Fibroblast of upper back skin (primary cell): ENCODE measurements around the gene NAT8L.

ENCODE experiments used
- DNase-seq: peaks from one replicate; pipeline ENCODE4 v3.0.0-alpha.2; 2013

Gene NAT8L

DNA sequence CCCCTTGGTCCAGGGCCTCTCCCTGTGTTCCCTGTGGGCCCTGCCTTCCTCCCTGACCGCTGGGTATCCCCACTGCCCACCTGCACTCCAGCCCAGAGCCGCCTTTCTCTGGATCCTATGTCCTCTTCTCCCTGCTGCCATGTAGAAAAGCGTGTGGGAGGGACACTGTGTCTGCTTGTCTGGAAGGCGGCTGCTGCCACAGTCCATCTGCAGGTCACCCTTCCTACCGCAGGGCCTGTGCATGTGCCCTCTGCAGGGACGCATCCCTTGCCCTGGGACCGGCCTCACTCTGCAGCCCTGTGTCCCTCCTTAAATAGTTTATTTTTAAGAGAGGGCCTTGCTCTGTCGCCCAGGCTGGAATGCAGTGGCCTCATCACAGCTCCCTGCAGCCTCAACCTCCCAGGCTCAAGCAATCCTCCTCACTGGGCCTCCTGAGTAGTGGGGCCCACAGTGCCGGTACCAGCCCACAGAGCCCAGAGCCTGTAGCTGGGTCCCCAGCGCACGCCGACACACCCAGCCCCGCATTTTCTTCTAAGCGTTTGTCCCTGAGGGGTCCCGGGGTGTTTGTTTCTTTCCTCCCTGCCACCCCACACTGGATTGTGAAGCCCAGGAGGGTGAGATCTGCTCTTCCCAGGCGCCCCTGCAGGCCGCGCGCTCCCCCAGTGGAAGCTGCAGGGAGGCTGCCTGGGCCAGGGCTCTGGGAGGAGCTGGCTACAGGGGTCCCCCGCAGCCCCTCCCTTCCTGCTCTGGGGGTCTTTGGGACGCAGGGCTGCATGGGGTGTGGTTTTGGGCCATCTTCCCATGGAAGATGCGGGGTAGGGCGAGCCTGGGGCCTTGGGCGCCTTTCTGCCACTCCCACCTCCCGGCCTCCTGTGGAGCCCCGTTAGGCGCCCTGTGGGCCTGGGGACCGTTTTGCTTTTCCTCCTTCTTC is 12.8 kb upstream of the NAT8L start:
- no peak for DNase-seq

- DNase-seq, result no peak
These were observed 12.0 kb upstream of the NAT8L start for GRCh38 chr4:2047031-2047660.

DNA sequence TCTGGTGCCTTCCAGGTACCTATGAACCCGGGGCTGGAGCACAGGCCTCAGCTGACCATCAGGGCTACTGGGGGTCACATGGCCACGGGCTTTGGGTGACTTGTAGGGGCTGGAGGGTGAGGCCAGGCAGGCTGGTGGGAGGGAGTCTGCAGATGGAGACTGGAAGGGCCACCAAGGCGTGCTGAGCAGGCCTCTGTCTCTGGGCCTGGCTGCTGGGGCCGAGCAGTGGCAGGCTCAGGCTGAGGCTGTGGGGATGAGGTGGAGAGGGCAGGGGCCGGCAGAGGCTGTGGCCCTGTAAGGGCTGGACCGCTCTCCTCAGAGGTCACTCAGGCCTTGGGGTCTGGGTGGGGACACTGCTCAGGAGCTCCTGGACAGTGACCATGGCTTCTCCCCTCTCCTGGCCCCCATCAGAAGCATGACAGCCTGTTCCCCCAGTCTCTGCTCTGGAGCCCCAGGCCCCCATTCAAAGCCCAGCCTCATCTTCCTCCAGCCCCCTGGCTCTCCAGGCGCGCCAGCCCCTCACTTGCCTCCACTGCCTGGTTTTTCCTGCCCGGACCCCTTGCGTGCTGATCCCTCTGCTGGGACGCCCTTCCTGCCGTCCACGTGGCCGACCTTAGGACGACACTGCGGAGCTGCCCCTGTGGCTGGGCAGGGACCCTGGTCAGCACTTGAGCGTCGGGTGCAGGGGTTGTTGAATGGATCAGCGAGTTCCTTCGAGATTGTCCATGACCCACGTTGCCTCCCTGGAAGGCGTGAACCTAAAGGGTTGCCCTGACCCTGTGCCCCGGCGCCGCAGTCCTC is 11.1 kb upstream of the NAT8L start:
- no peak for DNase-seq

DNA sequence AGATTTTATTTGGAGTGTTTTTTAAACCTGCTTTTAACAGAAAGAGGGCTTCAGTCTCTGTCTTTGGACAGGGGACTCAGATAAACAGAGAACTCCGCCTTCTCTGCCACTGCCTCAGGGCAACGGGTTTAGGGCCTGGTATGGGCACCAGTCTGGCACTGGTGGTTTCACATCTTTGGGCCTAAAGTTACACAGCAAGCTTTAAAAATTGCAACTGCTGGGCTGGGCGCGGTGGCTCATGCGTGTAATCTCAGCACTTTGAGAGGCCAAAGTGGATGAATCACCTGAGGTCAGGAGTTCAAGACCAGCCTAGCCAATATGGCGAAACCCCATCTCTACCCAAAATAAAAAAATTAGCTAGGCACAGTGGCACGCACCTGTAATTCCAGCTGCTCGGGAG is 10.3 kb upstream of the NAT8L start:
- no peak for DNase-seq

DNA sequence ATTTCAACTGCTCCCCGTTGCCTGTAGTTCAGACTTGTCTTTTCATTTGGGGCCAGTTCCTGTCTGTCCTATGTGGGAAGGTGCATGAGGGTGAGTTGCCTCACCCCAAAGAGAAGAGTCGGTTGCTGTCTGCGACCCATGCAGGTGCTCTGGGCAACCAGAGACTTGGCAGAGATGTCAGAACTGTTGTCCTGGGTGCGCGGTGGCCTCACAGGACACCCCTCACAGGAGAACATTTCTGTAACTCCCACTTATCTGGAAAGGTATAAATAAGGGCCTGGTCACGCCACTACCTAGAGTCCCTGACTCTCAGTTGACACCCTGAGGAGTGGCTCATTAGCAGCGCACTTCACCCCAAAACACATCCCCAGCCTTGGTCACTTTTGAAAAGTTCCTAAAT is 9.7 kb upstream of the NAT8L start:
- DNase-seq, result no peak

- DNase-seq, result no peak
These were observed 9.3 kb upstream of the NAT8L start for GRCh38 chr4:2049811-2050210.

DNA sequence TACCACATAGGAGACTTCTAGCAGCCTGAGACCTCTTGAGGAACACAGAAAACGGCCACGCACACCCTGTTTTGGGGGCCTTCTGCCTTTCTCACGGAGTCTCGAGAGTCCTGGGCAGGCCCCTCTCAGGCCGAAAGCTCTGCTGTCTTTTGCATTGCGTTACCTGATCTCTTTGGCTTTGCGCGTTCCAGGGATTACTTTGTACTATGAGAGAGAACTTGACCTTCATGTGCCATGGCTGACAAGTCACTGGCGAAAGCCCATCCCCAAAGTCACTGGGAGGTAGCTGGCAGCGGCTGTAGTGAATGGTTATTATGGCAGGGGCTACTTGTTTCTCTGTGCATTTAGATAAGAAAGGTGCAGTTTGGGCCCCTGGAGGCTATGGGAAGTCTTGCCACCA is 8.0 kb upstream of the NAT8L start:
- no peak for DNase-seq

DNA sequence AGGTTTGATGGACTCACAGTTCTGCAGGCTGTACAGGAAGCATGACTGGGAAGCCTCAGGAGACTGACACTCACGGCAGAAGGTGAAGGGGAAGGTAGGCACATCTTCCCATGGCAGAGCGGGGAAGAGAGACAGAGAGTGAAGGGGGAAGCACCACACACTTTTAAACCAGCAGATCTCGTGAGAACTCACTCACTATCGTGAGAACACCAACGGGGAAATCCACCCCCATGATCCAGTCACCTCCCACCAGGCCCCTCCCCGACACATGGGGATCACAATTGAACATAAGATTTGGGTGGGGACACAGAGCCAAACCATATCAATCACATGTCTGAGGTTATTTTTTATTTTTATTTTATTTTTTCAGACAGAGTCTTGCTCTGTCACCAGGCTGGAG is 4.9 kb upstream of the NAT8L start:
- DNase-seq, result no peak

DNA sequence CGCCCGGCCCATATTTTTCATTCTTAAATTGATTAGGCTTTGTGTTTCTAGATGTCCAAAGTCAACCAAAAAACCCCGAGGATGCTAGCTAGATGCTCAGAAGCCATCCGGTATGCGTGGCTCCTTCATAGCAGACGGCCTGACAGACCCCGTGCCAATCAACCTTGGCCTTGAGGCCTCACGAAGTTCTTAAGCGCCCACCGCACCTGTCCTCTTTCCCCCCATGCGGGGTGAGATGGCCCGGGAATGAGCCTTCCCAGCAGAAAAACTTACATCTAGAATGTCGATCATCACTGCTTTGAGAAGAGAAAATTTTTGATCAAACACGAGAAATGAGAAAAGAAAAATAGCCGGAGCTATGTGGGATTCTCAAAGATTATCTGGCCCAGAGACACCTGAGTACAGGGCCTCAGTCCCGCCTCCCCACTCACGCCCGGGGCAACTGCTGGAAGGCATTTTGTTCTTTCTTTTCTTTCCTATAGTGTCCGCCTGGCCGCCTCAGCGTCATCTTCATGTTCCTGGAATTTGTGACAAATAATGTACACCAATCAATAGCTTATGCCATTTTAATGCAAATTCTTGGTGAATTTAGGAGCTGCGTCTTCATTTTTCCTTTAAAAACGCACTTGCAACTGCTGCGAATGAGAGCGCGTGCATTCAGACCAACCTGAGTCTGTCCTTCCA is 1.6 kb upstream of the NAT8L start:
- no peak for DNase-seq

- no peak for DNase-seq
These were observed 672 bp upstream of the NAT8L start for GRCh38 chr4:2058264-2059045.

DNA sequence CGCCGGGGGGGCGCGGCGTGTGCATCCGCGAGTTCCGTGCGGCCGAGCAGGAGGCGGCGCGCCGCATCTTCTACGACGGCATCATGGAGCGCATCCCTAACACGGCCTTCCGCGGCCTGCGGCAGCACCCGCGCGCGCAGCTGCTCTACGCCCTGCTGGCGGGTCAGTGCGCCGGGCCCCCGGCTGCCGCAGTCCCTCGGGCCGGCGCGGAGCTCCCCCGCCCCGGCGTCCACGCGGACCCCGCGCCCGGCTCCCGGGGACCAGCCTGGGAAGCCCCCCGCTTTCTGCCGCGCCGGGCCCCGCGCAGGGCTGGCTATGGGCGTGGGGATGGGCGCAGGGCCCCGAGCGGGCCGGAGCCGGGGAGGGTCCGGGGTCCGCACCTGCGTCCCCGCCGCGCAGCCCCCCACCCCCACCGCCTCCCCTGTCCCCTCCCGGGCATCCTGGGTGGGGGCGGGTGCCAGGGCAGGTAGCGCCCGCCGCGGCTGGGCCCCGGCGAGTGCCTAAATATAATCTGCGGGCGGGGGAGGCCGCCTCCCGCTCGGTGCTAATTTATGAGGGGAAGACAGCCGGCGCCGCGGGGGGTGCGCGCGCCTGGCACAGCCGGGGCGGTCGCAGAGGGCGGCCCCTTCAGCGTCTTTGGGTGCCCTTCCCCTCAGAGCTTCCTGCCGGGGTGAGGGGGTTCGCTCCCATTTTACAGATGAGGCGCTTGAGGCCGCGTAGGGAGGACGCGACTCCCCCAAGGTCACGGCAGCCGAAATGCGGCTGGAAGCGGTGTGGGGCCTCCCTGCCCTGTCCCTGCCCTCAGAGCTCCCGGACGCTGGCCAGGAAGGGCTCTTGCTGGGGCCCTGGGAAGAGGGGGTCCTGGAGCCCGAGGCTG is 837 bp downstream of the NAT8L start:
- no peak for DNase-seq

DNA sequence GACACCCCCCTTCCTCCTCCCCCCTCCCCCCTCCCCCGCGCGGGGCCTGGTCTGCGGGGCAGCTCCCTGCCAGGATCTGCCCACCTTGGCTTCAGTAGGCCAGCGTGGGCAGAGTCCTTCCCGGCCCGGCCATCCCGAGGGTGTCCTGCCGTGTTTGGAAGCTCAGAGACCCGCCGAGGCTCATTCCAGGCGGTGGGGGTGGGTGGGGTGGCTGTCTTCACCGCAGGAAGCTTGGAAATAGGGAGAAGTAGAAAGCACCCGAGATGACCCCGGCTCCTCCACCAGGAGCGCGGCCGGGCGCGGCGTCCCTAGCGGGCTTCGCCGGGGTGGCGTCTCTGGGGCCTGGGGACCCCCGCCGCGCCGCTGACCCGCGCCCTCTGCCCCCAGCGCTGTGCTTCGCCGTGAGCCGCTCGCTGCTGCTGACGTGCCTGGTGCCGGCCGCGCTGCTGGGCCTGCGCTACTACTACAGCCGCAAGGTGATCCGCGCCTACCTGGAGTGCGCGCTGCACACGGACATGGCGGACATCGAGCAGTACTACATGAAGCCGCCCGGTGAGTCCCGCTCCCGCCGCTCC is 1.6 kb downstream of the NAT8L start:
- no peak for DNase-seq

GRCh38 chr4:2061186-2062131 is 2.3 kb downstream of the NAT8L start:
- no peak for DNase-seq

DNA sequence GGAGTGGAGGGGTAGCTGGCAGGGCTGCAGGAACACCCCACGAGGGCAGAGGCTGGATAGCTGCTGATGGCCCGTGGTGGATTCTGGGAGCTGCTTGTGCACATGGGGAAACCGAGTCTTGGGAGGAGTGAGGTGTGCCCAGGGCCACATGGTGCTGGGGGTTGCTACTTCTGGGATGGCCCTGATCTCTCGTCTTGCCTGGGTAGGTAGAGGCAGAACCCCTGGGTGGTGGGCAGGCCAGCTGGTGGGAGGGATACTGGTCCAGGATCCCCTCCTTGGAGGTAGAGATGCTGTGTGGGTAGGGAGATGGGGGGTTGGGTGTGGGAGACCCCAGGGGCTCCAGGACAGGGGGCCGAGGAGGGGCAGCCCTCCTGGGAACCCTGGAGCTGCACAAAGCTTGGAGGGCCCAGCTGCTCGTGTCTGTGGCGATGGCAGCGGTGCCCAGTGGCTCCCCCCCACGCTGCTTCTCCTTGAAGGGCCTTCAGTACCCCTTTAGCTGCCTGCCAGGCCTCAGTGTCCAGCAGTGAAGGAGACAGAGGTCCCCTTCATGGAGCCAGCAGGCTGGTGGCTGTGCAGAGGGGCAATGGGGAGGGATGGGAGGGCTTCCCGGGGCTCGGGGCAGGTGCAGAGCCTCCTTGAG is 3.2 kb downstream of the NAT8L start:
- no peak for DNase-seq

- DNase-seq, result no peak
These were observed 3.8 kb downstream of the NAT8L start for GRCh38 chr4:2062808-2063524.

DNA sequence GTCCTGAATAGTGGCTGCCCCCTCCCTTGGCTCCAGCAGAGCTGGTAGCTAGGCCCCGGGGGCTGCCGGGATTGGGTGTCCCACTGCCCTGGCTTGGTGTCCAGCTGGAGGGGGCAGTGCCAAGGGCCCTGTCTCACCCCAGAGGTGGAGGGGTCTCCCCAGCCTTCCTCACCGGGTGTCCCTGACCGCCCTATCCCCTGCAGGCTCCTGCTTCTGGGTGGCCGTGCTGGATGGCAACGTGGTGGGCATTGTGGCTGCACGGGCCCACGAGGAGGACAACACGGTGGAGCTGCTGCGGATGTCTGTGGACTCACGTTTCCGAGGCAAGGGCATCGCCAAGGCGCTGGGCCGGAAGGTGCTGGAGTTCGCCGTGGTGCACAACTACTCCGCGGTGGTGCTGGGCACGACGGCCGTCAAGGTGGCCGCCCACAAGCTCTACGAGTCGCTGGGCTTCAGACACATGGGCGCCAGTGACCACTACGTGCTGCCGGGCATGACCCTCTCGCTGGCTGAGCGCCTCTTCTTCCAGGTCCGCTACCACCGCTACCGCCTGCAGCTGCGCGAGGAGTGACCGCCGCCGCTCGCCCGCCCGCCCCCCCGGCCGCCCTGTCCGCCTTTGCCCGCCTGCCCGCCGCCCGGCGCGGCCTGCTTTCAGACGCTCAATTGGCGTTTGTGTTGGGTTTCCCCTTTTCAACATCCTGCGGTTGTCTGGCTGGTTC is 4.6 kb downstream of the NAT8L start:
- DNase-seq, result no peak

GRCh38 chr4:2064276-2064991 is 5.3 kb downstream of the NAT8L start:
- DNase-seq, result no peak
